GM12878 (cell line): ENCODE data around the gene PPP1R13L. TPM values are rescaled to one million over a fixed set of nuclear protein-coding genes. Genes with fewer than 3 reads are reported as not detected.

Experiments
- ATAC-seq: fragments of 200-7000 bp; cut with Tn5 transposase; 3 replicates; pipeline ENCODE4 v1.9.1; 2020; ENCODE audit warnings: mild to moderate bottlenecking, moderate library complexity
- BruUV-seq: library from RNA; stranded (reverse); fragments of 400-500 nt; replicated peaks from 2 replicates; lab custom pipeline; 2021; lab: Mats Ljungman, UMichigan
- CTCF ChIA-PET: fragments of 300-600 bp; sonication (Branson Sonifier 250); formaldehyde crosslinking; extraction: SDS; loops from one replicate; lab custom pipeline; 2021; ENCODE audit warnings: inconsistent platforms; lab: Yijun Ruan, JAX
- POLR2A ChIA-PET: fragments of 350-600 bp; formaldehyde crosslinking; extraction: SDS; loops from one replicate; lab custom pipeline; 2021; ENCODE audit warnings: inconsistent platforms; lab: Charles Lee
- RAD21 ChIA-PET: fragments of 300-600 bp; sonication (Branson Sonifier 250); formaldehyde crosslinking; loops from one replicate; lab custom pipeline; 2023; ENCODE audit warnings: antibody characterized with exemption; ENCODE audit not compliant: unreplicated experiment; lab: Charles Lee
- SMC1A ChIA-PET: fragments of 300-600 bp; sonication (Branson Sonifier 250); formaldehyde crosslinking; loops from one replicate; lab custom pipeline; 2023; ENCODE audit not compliant: unreplicated experiment, uncharacterized antibody; lab: Charles Lee
- DNase-seq: peaks from one replicate; pipeline ENCODE4 v3.0.0-alpha.2; 2011; ENCODE audit warnings: low read depth, low spot score
- FAIRE-seq: peaks from 3 replicates; lab custom pipeline; 2011; peaks lifted over from hg19 to GRCh38; lab: Jason Lieb, UNC
- H2AFZ ChIP-seq: 2 replicates; pipeline ENCODE4 v1.6.0; 2011; ENCODE audit warnings: low read depth, low read length, control low read depth; ENCODE audit not compliant: control insufficient read depth
- H3K27ac ChIP-seq: 2 replicates; pipeline ENCODE4 v1.5.1; 2011; ENCODE audit warnings: control low read depth; ENCODE audit not compliant: control insufficient read depth, insufficient read depth
- H3K27me3 ChIP-seq, 2 experiments: replicated peaks in 1 of 2; 2 replicates each; pipeline versions ENCODE4 v1.6.0 to v1.6.1; 2011; ENCODE audit warnings: low read length in 1 of 2; ENCODE audit not compliant: control insufficient read depth in 2 of 2, insufficient read depth in 2 of 2
- H3K36me3 ChIP-seq, 2 experiments: 2 replicates each; pipeline ENCODE4 v1.5.1; 2011; ENCODE audit warnings: low read length in 1 of 2; ENCODE audit not compliant: control insufficient read depth in 2 of 2, insufficient read depth in 2 of 2
- H3K4me1 ChIP-seq: 2 replicates; pipeline ENCODE4 v1.6.1; 2011; ENCODE audit warnings: mild to moderate bottlenecking, low read length, moderate library complexity, mixed read lengths; ENCODE audit not compliant: control insufficient read depth, insufficient read depth
- H3K4me2 ChIP-seq: 2 replicates; pipeline ENCODE4 v1.6.0; 2011; ENCODE audit warnings: control low read depth; ENCODE audit not compliant: control insufficient read depth, insufficient read depth
- H3K4me3 ChIP-seq: fragments of 200-600 bp; sonication (generic); 2 replicates; pipeline ENCODE4 v1.5.1; 2016
- H3K79me2 ChIP-seq: 2 replicates; pipeline ENCODE4 v1.6.0; 2011; ENCODE audit warnings: low read length; ENCODE audit not compliant: control insufficient read depth, insufficient read depth
- H3K9ac ChIP-seq: 2 replicates; pipeline ENCODE4 v1.8.0; 2011; ENCODE audit warnings: low read length, control low read depth, mixed read lengths; ENCODE audit not compliant: control insufficient read depth, insufficient read depth
- H3K9me3 ChIP-seq: replicated peaks from 3 replicates; pipeline ENCODE4 v1.5.1; 2011; ENCODE audit warnings: mild to moderate bottlenecking, low read length; ENCODE audit not compliant: control insufficient read depth, insufficient read depth
- H4K20me1 ChIP-seq: 2 replicates; pipeline ENCODE4 v1.6.0; 2011; ENCODE audit not compliant: control insufficient read depth, insufficient read depth
- IRF3 ChIP-seq: fragments of 450-650 bp; IDR thresholded peaks from 2 replicates; pipeline ENCODE4 v1.6.1; 2014; ENCODE audit warnings: mild to moderate bottlenecking
- MLLT1 ChIP-seq: fragments of 450-650 bp; IDR thresholded peaks from 2 replicates; pipeline ENCODE4 v1.6.1; 2016; ENCODE audit warnings: mild to moderate bottlenecking
- NRF1 ChIP-seq: conservative IDR thresholded peaks from 2 replicates; pipeline ENCODE4 v1.6.1; 2011; ENCODE audit warnings: mild to moderate bottlenecking, low read depth, low read length, improper control_type of control experiment
- PBX3 ChIP-seq: IDR thresholded peaks from 2 replicates; pipeline ENCODE4 v1.6.1; 2011; ENCODE audit warnings: mild to moderate bottlenecking, low read depth, low read length, moderate library complexity; ENCODE audit not compliant: insufficient replicate concordance
- RAD51 ChIP-seq: fragments of 450-650 bp; IDR thresholded peaks from 2 replicates; pipeline ENCODE4 v1.6.1; 2016; ENCODE audit warnings: moderate library complexity, mild to moderate bottlenecking, inconsistent platforms
- SMAD5 ChIP-seq: IDR thresholded peaks from 2 replicates; pipeline ENCODE4 v1.6.1; 2016; ENCODE audit warnings: antibody characterized with exemption, low read depth
- TAF1 ChIP-seq: IDR thresholded peaks from 2 replicates; pipeline ENCODE4 v1.6.1; 2011; ENCODE audit warnings: mild to moderate bottlenecking, low read depth, low read length, borderline replicate concordance
- WRNIP1 ChIP-seq: IDR thresholded peaks from 2 replicates; pipeline ENCODE4 v1.6.1; 2011; ENCODE audit warnings: low read depth, low read length, improper control_type of control experiment, borderline replicate concordance
- WGBS: methylation state at CpG from one replicate; pipeline ENCODE4 v1.1.6; 2016; ENCODE audit warnings: low lambda C conversion rate; ENCODE audit not compliant: insufficient replicate concordance, insufficient coverage; ENCODE audit errors: missing lambda C conversion rate; 5-methylcytosine and 5-hydroxymethylcytosine counted together
- in situ Hi-C: fragments of 300-500 bp; cut with MboI; formaldehyde crosslinking; loops from 9 replicates; pipeline ENCODE4 v1.14.3; 2018; ENCODE audit warnings: mixed read lengths
- intact Hi-C: fragments of 100-400 bp; cut with micrococcal nuclease; formaldehyde crosslinking; loops from one replicate; pipeline ENCODE4 v1.14.2; 2022; ENCODE audit not compliant: unreplicated experiment
- polyA plus RNA-seq, 11 experiments: library from polyadenylated mRNA; depleted of rRNA in 4 of 11; unstranded in 6 of 11; stranded (reverse) in 5 of 11; fragments of >200 nt; fragmentation: Nextera tagmentation in 4 of 11; fragmentation: Illumina TruSeq in 1 of 11; extraction: Ambion mirVana in 4 of 11; extraction: Trizol in 1 of 11; gene quantifications; 1 replicate in 1 of 11; 2 replicates in 10 of 11; pipeline versions ENCODE4 v1.2.1 to v1.2.3, GENCODE V29; 2011 to 2016; ENCODE audit warnings: inconsistent platforms in 2 of 11, missing spikeins in 2 of 11, low read depth in 1 of 11
- total RNA-seq, 4 experiments: library from RNA; depleted of rRNA in 3 of 4; stranded (reverse); fragments of >200 nt in 3 of 4; fragmentation: Illumina TruSeq in 1 of 4; extraction: Trizol in 1 of 4; gene quantifications; 2 replicates each; pipeline versions ENCODE4 v1.2.1 to v1.2.3, GENCODE V29; 2013 to 2021
- TF ChIP-seq, protein P1 (sequence below): fragments of 450-650 bp; IDR thresholded peaks from 2 replicates; pipeline ENCODE4 v1.6.1; 2017; ENCODE audit warnings: antibody characterized with exemption, mild to moderate bottlenecking, moderate library complexity
- TF ChIP-seq, protein P2 (sequence below): IDR thresholded peaks from 2 replicates; pipeline ENCODE4 v1.6.1; 2012; ENCODE audit warnings: mild to moderate bottlenecking, low read depth, low read length
- TF ChIP-seq, protein P3 (sequence below): fragments of 450-650 bp; conservative IDR thresholded peaks from 2 replicates; pipeline ENCODE4 v1.6.1; 2017; ENCODE audit warnings: mild to moderate bottlenecking, moderate library complexity

Gene PPP1R13L
- total and polyA plus RNA-seq, 10 of the 15 experiments (the other 5 are each of a cell fraction or from before 2014, with no cell fraction given), result 0.40 to 10.0 (median 2.5) TPM

DNA sequence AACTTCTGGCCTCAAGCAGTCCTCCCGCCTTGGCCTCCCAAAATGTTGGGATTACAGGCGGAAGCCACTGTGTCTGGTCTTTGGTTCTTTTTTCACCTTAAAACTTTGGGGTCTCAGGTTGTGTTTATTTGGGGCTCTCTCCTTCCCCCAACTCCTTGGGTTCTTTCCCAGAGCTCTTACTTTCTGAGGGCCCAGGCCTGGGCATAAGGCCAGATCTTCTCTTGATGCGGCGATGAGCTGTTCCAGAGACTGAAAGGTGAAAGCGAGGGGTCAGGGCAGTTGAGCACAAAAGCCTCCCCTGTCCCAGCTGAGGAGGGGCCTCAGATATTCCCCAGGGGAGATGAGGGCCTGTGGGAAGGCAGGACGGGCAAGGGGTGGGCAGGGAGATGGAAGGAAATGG, 8.6 kb upstream of the PPP1R13L start:
- Histone ChIP-seq H2AFZ (no peak overlapping the region), H3K9ac (no peak overlapping the region), H3K9me3 (no peaks in the 10 kb centered on the region), H3K4me1 (peaks cover 2% of the 10 kb centered on the region), H3K27ac (no peak overlapping the region), H3K27me3 (no peaks in the 10 kb centered on the region), H3K4me2 (no peak overlapping the region), H3K79me2 (no peaks in the 10 kb centered on the region), H4K20me1 (no peaks in the 10 kb centered on the region), H3K36me3 (peaks cover 7 to 9% of the 10 kb centered on the region in 2 experiments), H3K4me3 (no peak overlapping the region)
- intact Hi-C loops, result no loop called here
- ChIA-PET POLR2A (interaction anchor here (0.7 to 0.9 kb wide), 2 partner anchors 43 to 55 kb away, joined by 3 read pairs; no protein-coding TSS in a partner anchor), SMC1A (interaction anchor here (0.9 to 1.3 kb wide), 3 partner anchors 9 to 65 kb away, joined by 3 read pairs; partner anchors contain the start of gene PPP1R13L), RAD21 (interaction anchor here (1.5 kb wide), 1 partner anchor 11 kb away, joined by 4 read pairs; no protein-coding TSS in a partner anchor), CTCF (no interaction called here)
- in situ Hi-C loops, result no loop called here
- DNase-seq, result no peak
- BruUV-seq, result no TSS peak
- WGBS, result 90% methylated on average over 6 of the region's 6 CpGs
- no peak for FAIRE-seq
- no peak for ATAC-seq
- no peak for TF ChIP-seq TAF1
- no peak for TF ChIP-seq IRF3
- TF ChIP-seq, protein P1, sequence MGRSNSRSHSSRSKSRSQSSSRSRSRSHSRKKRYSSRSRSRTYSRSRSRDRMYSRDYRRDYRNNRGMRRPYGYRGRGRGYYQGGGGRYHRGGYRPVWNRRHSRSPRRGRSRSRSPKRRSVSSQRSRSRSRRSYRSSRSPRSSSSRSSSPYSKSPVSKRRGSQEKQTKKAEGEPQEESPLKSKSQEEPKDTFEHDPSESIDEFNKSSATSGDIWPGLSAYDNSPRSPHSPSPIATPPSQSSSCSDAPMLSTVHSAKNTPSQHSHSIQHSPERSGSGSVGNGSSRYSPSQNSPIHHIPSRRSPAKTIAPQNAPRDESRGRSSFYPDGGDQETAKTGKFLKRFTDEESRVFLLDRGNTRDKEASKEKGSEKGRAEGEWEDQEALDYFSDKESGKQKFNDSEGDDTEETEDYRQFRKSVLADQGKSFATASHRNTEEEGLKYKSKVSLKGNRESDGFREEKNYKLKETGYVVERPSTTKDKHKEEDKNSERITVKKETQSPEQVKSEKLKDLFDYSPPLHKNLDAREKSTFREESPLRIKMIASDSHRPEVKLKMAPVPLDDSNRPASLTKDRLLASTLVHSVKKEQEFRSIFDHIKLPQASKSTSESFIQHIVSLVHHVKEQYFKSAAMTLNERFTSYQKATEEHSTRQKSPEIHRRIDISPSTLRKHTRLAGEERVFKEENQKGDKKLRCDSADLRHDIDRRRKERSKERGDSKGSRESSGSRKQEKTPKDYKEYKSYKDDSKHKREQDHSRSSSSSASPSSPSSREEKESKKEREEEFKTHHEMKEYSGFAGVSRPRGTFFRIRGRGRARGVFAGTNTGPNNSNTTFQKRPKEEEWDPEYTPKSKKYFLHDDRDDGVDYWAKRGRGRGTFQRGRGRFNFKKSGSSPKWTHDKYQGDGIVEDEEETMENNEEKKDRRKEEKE, result no peak
- TF ChIP-seq PBX3, result no peak
- no peak for TF ChIP-seq NRF1
- TF ChIP-seq SMAD5, result no peak
- TF ChIP-seq, protein P2, sequence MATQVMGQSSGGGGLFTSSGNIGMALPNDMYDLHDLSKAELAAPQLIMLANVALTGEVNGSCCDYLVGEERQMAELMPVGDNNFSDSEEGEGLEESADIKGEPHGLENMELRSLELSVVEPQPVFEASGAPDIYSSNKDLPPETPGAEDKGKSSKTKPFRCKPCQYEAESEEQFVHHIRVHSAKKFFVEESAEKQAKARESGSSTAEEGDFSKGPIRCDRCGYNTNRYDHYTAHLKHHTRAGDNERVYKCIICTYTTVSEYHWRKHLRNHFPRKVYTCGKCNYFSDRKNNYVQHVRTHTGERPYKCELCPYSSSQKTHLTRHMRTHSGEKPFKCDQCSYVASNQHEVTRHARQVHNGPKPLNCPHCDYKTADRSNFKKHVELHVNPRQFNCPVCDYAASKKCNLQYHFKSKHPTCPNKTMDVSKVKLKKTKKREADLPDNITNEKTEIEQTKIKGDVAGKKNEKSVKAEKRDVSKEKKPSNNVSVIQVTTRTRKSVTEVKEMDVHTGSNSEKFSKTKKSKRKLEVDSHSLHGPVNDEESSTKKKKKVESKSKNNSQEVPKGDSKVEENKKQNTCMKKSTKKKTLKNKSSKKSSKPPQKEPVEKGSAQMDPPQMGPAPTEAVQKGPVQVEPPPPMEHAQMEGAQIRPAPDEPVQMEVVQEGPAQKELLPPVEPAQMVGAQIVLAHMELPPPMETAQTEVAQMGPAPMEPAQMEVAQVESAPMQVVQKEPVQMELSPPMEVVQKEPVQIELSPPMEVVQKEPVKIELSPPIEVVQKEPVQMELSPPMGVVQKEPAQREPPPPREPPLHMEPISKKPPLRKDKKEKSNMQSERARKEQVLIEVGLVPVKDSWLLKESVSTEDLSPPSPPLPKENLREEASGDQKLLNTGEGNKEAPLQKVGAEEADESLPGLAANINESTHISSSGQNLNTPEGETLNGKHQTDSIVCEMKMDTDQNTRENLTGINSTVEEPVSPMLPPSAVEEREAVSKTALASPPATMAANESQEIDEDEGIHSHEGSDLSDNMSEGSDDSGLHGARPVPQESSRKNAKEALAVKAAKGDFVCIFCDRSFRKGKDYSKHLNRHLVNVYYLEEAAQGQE, result no peak
- no peak for TF ChIP-seq MLLT1
- TF ChIP-seq, protein P3, sequence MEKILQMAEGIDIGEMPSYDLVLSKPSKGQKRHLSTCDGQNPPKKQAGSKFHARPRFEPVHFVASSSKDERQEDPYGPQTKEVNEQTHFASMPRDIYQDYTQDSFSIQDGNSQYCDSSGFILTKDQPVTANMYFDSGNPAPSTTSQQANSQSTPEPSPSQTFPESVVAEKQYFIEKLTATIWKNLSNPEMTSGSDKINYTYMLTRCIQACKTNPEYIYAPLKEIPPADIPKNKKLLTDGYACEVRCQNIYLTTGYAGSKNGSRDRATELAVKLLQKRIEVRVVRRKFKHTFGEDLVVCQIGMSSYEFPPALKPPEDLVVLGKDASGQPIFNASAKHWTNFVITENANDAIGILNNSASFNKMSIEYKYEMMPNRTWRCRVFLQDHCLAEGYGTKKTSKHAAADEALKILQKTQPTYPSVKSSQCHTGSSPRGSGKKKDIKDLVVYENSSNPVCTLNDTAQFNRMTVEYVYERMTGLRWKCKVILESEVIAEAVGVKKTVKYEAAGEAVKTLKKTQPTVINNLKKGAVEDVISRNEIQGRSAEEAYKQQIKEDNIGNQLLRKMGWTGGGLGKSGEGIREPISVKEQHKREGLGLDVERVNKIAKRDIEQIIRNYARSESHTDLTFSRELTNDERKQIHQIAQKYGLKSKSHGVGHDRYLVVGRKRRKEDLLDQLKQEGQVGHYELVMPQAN, result no peak
- TF ChIP-seq RAD51, result no peak
- TF ChIP-seq WRNIP1, result no peak
